GM19438 (cell line): ENCODE results near the gene PCNP.
"Not testable (repeated sequence)": the region's sequence is repeated elsewhere in the genome, so short reads cannot be mapped to it uniquely, and the experiment has no call there.

Experiments used
- ATAC-seq: cut with Tn5 transposase; IDR thresholded peaks from one replicate; pipeline ENCODE4 v1.9.1; 2021; ENCODE audit warnings: low read depth; ENCODE audit not compliant: unreplicated experiment

Gene PCNP

GRCh38 chr3:101561630-101562328 is 12.2 kb upstream of the PCNP start, which contains the start of gene TRMT10C:
Gene TRMT10C, plus strand, starts transcription at chr3:101561868. Its CDS starts 2,914 bp downstream, at chr3:101564782.
- ATAC-seq: peak; percentile 99

GRCh38 chr3:101567528-101568317 is 6.3 kb upstream of the PCNP start:
- no peak for ATAC-seq

- ATAC-seq: no peak
These were observed 2.7 kb upstream of the PCNP start for GRCh38 chr3:101571028-101571895.

- ATAC-seq: peak; percentile 48
These were observed 570 bp downstream of the PCNP start for GRCh38 chr3:101574388-101575112.

- no peak for ATAC-seq
These were observed 3.3 kb downstream of the PCNP start for GRCh38 chr3:101577286-101577685.

- no peak for ATAC-seq
These were observed 14.6 kb downstream of the PCNP start for GRCh38 chr3:101588616-101589015.

GRCh38 chr3:101591071-101591470 is 17.1 kb downstream of the PCNP start:
- ATAC-seq: no peak

- ATAC-seq: no peak
These were observed 28.8 kb downstream of the PCNP start for GRCh38 chr3:101602731-101603130.

- ATAC-seq: no peak
These were observed 29.2 kb downstream of the PCNP start for GRCh38 chr3:101603184-101603583.

- not testable (repeated sequence) for ATAC-seq
These were observed 31.4 kb downstream of the PCNP start for GRCh38 chr3:101605398-101605797.

- ATAC-seq: no peak
These were observed 37.0 kb downstream of the PCNP start for GRCh38 chr3:101611023-101611422.

- ATAC-seq: not testable (repeated sequence)
These were observed 39.0 kb downstream of the PCNP start for GRCh38 chr3:101613014-101613413.

GRCh38 chr3:101615525-101615924 is 41.5 kb downstream of the PCNP start:
- ATAC-seq: no peak

- ATAC-seq: no peak
These were observed 43.5 kb downstream of the PCNP start for GRCh38 chr3:101617478-101617877.

- no peak for ATAC-seq
These were observed 44.7 kb downstream of the PCNP start for GRCh38 chr3:101618726-101619125.

GRCh38 chr3:101619734-101620133 is 45.8 kb downstream of the PCNP start:
- ATAC-seq: no peak

- no peak for ATAC-seq
These were observed 49.7 kb downstream of the PCNP start for GRCh38 chr3:101623656-101624055.

- ATAC-seq: no peak
These were observed 50.9 kb downstream of the PCNP start for GRCh38 chr3:101624857-101625256.

GRCh38 chr3:101625879-101626278 is 51.9 kb downstream of the PCNP start:
- ATAC-seq: no peak

- no peak for ATAC-seq
These were observed 55.2 kb downstream of the PCNP start for GRCh38 chr3:101629219-101629618.
